ENCODE data around the gene ATXN7L1. TPM values are rescaled to one million over a fixed set of nuclear protein-coding genes. Genes with fewer than 3 reads are reported as not detected.

Gene ATXN7L1
- total RNA-seq, 1 experiment from 2014 or later, result 24.3 TPM

GRCh38 chr7:105816266-105816843 lies 60.0 kb downstream of the ATXN7L1 start:
- Histone ChIP-seq H3K4me1 (ENCODE audit: insufficient read depth, low read length) (no peaks in the 10 kb centered on the region), H3T11ph (ENCODE audit: low read length) (no peak overlapping the region), H2BK12ac (ENCODE audit: insufficient read length, low read depth, low read length) (no peak overlapping the region), H3K14ac (ENCODE audit: insufficient read depth, low read length) (no peak overlapping the region), H3K79me1 (ENCODE audit: insufficient read depth, low read depth, low read length, poor library complexity, severe bottlenecking) (no peaks in the 10 kb centered on the region), H3K4ac (ENCODE audit: low read depth, low read length) (no peak overlapping the region), H3K27ac (ENCODE audit: insufficient read length, low read depth, low read length) (no peak overlapping the region), H3K18ac (ENCODE audit: insufficient read length, low read depth, low read length) (no peak overlapping the region), H3K23ac (ENCODE audit: insufficient read length, low read depth, low read length) (no peak overlapping the region), H3K27me3 (ENCODE audit: insufficient read depth, low read length) (no peaks in the 10 kb centered on the region), H2AK5ac (ENCODE audit: insufficient read length, low read length) (no peak overlapping the region), H2AFZ (ENCODE audit: low read length) (no peak overlapping the region), H3K23me2 (ENCODE audit: insufficient read length, low read depth, low read length, poor library complexity, severe bottlenecking) (no peaks in the 10 kb centered on the region), H3K79me2 (ENCODE audit: insufficient read depth, low read length) (no peaks in the 10 kb centered on the region), H4K5ac (ENCODE audit: insufficient read length, low read depth, low read length) (no peak overlapping the region), H2BK15ac (ENCODE audit: low read depth, low read length) (no peak overlapping the region), H3K56ac (ENCODE audit: insufficient read length, low read depth, low read length) (no peak overlapping the region), H2BK5ac (ENCODE audit: insufficient read length, low read length) (no peak overlapping the region), H2BK20ac (ENCODE audit: low read depth, low read length, poor library complexity, severe bottlenecking) (no peak overlapping the region), H2BK120ac (ENCODE audit: low read depth, low read length, poor library complexity, severe bottlenecking) (no peak overlapping the region), H4K20me1 (ENCODE audit: control insufficient read depth, insufficient read depth, insufficient read length) (no peaks in the 10 kb centered on the region), H4K91ac (ENCODE audit: insufficient read length, low read depth, low read length) (no peak overlapping the region), H4K8ac (replicated peaks; ENCODE audit: insufficient read length, low read depth, low read length) (no peak overlapping the region), H3K4me2 (ENCODE audit: insufficient read depth, insufficient read length, low read length) (no peak overlapping the region), H3K9ac (ENCODE audit: extremely low read depth, insufficient read length, low read length) (no peak overlapping the region), H3K9me3 (ENCODE audit: control insufficient read depth, low read depth, low read length) (no peaks in the 10 kb centered on the region)
- no peak for DNase-seq
- WGBS (ENCODE audit: extremely low coverage, insufficient read length, low lambda C conversion rate), result no CpG with 5 or more reads among the region's 5 CpGs
- TF ChIP-seq, protein P1, sequence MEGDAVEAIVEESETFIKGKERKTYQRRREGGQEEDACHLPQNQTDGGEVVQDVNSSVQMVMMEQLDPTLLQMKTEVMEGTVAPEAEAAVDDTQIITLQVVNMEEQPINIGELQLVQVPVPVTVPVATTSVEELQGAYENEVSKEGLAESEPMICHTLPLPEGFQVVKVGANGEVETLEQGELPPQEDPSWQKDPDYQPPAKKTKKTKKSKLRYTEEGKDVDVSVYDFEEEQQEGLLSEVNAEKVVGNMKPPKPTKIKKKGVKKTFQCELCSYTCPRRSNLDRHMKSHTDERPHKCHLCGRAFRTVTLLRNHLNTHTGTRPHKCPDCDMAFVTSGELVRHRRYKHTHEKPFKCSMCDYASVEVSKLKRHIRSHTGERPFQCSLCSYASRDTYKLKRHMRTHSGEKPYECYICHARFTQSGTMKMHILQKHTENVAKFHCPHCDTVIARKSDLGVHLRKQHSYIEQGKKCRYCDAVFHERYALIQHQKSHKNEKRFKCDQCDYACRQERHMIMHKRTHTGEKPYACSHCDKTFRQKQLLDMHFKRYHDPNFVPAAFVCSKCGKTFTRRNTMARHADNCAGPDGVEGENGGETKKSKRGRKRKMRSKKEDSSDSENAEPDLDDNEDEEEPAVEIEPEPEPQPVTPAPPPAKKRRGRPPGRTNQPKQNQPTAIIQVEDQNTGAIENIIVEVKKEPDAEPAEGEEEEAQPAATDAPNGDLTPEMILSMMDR (conservative IDR thresholded peaks at IDR 0.05), result no peak
- no peaks in the 10 kb centered on the region for H3K9me3 Mint-ChIP-seq
- H3K4me1 Mint-ChIP-seq, result peaks cover 14 to 16% of the 10 kb centered on the region in 2 experiments; a peak in 3 of 4 replicates
- H3K27ac Mint-ChIP-seq, result no peak overlapping the region; a peak in 1 of 7 replicates
- no peak overlapping the region for H3K4me3 Mint-ChIP-seq
- H3K27me3 Mint-ChIP-seq (ENCODE audit: low read depth), result no peaks in the 10 kb centered on the region
- H3K36me3 Mint-ChIP-seq (ENCODE audit: insufficient read depth in 1 of 3, low read depth in 3 of 3), result peaks cover 0 to 9% (median 5%) of the 10 kb centered on the region in 3 experiments; a peak in 5 of 7 replicates
